Stimulated activated CD4-positive, alpha-beta T cell treated with anti-CD3 and anti-CD28 coated beads, Interleukin-15, amount 100 ng/mL, for 1 hour (primary cell): ENCODE data around the gene CDK15.

Experiments used
- DNase-seq, 2 donors: peaks; one replicate each; pipeline ENCODE4 v3.0.0-alpha.2; 2020; ENCODE audit warnings: low read depth in 1 of 2, low spot score in 1 of 2

CDK15 gene

DNA sequence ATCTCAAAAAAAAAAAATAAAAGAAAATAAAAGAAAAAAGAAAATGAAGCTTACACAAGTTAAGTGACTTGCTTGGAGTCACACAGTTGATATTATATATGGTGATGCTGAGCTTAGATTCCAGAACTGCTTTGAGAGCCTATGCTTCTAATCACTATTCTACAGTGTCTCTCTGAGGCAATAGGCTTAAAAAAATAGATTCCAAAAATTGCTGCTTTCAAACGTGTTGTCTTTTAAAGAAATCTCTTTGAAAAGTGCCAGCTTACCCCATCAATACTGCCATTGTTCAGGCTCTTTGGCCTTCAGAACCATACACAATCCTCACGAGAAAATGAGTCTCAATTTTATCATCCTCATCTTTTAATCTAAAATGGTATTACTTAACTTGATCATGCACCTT lies 102.6 kb downstream of the CDK15 start:
- DNase-seq, result no peak

DNA sequence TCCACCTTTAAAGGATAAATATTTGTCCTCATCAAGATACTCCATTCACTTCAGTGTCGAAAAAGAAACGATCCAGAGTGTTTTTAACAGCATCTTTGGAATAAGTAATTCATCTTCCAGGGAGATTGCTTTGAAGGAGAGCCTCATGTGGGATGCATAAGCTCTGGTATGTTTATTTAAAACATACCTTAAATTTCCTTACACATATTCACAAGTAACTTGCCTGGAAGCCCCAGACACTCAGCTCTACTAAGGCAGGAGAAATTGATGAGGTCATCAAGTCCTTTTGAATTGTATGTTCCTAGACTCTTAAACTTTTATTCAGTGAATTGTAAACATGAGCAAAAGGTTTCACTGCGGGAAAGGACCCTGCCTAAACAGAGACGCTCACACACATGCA lies 103.0 kb downstream of the CDK15 start:
- DNase-seq, result no peak

DNA sequence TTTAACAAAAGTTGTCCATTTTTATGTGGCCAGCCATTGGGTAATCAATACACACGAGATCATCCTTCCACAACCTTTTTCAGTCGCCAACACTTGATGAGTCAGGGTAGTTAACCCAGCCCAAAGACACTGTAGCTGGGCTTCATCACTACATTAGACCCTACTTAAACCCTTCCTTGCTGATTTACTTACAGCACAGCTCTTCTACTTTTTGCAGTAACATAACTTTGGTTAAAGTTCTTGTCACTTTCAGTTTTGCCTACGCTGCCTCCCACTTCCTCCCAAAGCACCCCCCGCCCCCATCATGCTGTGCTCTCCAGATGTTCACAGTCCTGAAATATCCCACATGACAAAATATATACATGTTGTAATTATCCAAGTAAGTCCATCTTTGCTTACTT lies 103.6 kb downstream of the CDK15 start:
- DNase-seq, result no peak

DNA sequence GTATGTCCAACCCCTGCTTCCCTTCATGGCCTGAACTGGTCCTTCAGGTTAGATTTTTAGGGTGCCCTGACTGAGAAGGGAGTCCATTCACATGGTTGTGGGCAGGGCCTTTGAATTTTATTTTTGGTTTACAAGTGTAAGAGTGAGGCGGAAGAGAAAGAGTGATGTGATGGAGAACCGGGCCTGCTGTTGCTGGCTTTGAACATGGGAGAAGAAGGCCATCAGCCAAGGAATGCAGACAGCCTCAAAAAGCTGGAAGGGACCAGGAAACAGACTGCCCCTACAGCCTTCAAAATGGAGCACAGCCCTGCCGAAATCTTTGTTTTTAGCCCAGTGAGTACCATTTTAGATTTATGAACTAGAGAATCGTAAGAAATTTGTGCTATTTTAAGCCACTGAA lies 105.0 kb downstream of the CDK15 start:
- DNase-seq, result no peak

DNA sequence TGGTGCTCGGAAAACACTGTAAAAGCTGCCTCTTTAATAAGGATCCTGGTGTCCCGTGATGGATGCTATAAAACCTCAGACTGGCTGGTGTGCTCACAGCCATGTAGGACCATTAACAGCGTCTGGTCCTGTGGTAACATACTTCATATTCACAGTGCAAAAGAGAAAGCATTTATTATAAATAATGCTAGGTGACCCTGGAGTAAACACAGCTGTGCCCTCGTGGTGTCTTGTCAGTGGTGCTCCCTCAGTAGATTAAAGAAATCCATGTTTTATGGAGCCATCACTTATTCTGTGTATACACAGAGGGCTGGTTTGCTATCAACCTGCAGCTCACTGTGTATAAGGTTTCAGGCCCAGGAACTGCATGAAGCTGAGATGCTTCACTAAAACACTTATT lies 106.9 kb downstream of the CDK15 start:
- DNase-seq, result no peak

DNA sequence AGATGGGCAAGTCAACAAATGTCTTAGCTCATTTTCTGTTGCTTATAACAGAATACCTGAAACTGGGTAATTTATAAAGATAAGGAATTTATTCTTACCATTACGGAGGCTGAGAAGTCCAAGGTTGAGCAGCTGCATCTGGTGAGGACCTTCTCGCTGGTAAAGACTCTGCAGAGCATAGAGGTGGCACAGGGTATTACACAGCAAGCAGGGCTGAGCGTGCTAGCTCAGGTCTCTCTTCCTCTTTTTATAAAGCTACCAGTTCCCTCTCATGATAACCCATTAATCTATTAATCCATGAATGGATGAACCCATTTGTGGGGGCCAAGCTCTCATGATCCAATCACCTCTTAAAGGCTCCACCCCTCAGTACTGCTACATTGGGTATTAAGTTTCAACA lies 109.1 kb downstream of the CDK15 start:
- DNase-seq, result no peak

DNA sequence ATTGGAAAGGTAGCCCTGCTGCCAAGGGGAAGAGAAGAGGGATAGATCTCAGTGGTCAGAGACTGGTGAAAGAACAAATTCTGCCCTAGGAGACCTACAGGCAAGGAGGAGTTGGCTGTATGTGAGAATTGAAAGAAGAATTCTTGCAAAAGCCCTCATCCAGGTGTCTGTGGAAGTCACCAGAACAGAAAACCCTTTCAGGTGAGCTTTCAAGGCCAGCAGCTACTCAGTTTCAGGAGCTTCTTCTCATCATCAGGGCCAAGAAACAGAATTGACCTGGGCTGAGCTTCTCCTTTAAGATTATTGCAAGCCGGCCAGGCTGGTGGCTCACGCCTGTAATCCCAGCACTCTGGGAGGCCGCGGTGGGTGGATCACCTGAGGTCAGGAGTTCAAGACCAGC lies 110.2 kb downstream of the CDK15 start:
- no peak for DNase-seq

DNA sequence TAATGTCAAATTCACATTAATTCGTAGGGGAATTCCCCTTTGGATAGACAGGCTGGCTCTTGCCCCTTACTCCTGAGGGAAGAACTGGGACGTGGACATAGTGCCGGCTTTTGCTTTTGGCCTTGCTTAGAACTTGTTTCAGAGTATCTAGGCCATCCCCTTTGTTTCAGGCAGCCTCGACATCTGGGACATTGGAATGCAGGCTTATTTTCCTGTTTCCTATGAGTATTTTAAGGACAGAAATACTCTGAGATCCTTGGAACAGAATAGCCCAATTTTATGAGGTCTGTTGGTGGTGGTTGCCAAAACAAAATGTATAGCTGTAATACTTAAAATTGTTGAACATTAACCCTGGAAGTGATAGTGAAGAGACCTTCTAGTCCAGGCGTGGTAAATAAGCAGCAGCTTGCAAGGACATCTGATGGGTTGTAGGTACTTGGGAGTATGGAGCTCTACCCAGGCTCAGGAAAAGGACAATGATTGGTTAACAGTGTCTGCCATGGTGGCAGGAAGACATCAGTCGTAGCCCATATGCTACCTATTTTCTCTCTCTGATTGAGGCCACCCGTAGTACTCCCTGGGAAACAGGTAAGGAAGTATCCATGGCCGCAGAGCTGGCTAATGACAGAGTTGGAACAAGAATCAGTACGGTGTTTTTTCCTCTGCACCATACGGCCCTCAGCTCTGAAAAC lies 112.4 kb downstream of the CDK15 start:
- DNase-seq, result no peak

DNA sequence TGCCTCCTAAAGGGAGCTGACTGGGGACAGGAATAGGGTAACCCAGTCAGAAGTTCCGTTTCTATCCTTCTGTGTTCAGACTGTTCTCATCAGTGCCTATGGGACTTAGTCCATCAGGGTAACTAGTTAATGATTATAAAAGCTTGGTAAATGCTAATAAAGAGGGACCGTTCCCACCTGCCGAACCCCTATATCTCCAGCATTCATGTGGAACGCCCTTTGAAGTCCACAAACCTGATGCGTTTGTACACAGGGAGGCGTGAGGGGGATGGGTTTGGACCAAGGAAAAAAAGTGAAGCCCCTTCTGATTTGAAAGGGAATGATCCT lies 112.9 kb downstream of the CDK15 start:
- no peak for DNase-seq

DNA sequence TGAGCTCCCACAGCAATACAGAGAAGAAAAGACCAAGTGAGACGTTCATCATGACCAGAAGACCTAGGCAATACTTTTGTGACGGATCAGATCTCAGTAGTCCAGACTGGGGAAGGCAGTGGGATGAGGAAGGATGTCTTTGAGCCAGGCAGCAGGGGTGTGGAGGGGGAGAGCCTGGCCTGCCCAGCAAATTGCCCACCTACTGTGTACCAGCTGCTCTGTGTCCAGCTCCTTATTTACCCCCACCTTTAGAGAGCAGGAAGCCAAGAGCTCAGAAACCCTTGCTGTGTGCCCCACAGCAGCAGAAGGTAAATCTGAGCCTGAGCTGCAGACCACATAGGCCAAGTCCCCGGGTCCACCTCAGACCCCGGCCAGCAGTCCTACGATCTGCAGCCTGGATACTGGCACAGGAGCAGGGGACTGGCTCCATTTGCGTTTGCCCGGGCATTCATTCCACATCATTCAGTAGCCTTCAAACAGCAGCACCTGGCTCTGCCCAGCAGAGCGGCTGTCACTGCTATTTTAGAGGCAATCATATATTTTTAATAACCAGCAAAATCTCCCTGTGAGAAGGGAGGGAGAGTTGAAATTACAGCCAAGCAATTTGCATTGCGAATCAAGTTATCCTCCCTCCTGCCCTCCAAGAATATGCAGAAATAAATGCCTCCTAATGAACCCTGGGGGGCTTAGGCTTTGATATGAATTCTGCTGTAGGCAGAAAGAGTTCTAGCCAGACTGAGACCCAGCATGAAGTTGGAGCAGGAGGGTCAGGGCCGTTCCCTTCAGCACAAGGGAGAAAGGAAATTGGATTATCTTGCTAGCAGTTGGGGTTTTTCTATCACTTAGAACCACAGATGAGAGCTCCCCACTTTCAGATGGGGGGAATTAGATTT lies 117.3 kb downstream of the CDK15 start:
- no peak for DNase-seq

DNA sequence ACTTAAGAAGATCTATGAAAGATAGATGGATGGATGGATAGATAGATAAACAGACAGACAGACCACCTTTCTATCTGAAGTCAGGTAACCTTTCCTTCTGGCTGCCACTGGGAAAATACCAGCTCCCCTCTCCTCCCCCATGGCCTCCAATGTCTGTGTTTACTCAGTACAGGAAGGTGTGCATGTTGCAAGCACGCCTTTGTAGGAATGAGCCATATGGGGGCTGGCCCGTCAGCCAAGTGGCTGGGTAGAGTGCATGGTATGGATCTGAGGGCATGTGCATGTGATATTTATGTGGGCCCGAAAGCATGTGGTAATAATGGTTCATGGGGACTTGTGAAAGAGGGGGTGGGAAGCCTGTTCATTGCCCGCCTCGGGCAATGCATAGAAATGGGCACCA lies 118.1 kb downstream of the CDK15 start:
- DNase-seq, result no peak

DNA sequence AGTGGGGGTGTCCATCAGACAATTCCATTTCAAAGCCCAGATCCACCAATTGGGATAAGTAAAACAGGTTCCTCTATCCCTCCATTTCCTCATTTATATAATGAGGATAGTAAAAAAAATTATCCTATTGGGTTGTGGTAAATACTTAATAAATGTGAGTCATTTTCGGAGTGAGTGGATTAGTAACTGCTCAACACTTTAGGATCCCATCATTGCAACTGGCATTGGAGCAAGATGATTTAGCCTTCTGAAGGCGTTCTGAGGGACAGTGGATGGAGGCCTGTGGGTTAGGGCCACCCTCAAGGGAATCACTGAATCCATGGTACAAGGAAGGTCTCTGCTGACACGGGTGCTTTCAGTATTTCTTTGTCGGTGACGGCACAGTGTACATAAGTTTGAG lies 118.7 kb downstream of the CDK15 start:
- no peak for DNase-seq

DNA sequence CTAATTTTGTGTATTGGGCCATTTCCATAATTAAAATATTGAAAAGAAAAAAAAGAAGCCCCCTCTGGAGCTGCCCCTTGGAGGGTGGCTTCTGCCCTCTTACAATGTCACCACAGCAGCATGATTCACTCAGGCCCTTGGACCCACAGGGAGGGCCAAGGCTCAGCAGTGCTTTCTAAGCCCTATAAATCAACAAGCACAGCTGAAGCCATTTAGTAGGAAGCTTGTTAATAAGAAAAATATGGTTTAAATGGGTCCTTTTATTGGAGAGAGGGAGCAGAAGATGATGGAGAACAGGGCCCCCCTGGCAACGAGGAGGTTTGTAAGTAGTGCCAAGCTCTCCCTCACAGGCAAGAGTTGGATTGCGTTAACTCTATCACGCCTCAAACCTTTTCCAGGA lies 119.7 kb downstream of the CDK15 start:
- no peak for DNase-seq

DNA sequence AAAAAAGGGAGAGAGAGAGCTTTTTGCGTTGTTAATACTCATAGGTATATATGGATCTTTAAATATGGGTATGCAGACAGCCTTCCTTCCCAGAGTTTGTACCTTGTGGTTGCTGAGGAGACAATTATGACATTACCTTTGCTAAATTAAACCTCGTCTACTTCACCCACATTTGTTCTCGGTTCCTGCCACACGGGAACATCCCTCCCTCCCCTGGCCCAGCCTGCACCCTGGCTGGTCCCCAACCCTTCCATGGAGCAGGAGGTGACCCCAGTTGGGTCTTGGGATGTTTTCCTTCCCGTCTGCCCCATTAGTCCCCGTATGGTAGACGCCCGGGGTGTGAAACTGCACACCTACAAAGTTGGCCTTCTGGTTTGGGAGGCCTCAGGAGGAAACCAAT lies 122.0 kb downstream of the CDK15 start:
- DNase-seq, result no peak

DNA sequence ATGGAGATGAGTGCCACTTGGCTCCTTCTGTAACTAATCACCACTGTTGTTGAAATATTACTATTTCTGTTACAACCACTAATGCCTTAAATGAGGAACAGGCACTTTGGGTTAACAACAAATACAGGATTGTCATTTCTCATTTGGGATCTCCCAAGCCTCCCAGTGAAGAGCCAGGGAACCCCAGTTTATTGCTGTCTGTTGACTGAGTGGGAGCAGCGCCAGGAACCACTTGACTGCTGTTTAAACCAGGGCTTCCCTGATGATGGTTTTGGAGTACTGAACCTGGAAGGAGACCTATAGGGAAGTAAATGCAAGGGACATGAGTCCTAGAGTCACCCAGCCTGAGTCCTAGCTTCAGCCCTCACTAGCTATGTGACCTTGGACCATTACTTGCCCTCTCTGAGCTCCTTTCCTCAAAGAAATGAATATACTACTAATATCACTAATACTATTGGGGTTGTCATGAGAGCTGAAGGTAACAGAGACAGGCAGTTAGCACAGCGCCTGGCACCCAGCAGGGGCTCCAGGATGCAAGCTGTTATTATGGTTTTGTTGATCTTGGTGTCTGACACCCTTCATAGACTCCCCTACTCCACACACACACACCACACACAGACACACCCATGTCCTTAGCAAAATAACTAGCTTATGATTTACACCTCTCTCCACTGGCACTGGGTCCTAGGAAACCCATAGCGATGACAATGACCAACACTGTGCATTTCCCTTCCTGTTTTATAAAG lies 123.1 kb downstream of the CDK15 start:
- no peak for DNase-seq

DNA sequence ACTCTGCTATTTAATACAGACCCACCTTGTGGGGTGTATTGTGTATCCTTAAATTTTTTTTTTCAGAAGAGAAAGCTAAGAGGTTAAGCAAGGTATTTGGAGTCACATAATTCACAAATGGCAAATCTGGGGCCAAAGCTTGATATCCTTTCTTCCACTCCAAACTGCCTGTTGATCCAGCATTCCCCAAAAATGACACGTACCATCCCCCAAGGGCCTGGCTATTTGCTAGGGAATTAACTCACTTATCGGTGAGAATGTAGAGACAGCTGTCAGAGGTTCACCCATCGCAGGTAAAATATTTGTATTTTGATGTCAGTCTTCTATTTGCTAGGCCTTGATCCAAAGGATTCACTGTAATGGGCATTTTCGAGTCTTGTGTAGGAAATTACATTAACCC lies 123.7 kb downstream of the CDK15 start:
- DNase-seq, result no peak

DNA sequence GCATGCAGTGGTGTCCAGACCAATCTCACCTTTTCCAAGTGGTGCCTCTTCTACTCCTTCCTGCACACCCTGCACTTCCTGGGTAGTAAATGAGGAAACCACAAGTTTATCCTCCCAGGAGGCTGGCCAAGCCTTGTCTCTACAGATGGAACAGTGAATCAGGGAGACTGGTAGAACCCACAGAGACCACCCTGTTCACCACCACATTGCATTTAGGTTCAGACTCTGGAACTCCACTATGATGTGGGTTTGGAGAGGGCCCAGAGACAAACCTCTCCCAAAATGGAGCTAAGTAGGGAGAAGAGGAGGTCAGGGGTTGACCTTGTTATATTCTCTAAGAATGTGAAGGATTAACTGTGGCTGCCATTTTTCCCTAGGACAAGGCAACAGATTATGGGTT lies 124.5 kb downstream of the CDK15 start:
- DNase-seq, result no peak

DNA sequence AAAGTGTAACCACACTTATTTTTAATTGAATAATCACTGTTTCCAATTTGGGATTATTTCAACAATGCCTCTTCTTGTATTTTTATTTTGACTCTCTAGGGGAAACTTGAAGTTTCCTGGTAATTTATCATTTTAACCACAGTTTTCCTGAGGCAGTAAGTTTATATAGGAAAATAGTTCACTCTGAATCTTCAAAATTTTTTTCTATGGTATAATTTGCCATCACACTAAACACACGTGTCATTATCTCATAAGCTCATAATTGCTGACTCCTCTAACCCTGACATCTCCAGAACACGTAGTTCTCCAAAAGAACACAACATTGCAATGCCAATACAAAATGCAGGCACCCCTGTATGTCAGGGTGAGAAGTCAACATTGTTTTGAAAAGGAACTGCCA lies 125.1 kb downstream of the CDK15 start:
- no peak for DNase-seq

DNA sequence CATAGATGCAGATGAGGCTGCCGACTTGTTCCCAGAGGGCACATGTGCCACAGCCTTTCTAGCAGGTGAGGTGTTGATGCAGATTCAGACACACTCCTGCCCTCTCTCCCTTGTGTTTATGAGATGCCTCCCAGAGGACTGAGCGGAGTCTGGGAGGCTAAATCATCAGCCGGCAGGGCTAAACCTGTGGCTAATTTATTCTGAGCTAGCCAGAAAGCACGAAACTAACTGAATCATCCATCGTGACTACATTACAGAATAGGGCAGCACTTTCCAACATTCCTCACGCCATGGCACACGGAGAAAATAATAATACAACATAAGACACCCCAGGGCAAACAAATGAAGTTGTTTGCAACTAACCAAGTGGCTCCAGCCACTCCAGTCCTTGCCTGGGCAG lies 125.6 kb downstream of the CDK15 start:
- DNase-seq, result no peak

DNA sequence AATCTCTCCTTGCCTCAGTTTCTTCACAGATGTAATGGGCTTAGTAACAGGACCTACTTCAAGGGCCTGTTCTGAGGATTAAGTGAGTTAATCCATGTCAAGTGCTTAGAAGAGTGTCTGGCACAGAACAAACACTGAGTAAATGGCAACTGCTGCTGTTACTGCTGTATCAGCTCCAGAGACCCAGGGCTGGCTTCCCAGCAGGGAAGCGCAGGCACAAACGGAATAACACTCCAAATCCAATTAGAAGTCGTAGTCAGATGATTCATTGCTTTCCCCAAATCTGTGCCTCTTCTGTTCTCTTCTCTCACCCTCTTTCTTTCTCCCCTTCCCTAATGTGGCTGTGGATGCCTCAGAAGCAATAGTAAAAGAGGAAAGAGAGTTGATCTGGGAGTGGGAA lies 126.2 kb downstream of the CDK15 start:
- no peak for DNase-seq

DNA sequence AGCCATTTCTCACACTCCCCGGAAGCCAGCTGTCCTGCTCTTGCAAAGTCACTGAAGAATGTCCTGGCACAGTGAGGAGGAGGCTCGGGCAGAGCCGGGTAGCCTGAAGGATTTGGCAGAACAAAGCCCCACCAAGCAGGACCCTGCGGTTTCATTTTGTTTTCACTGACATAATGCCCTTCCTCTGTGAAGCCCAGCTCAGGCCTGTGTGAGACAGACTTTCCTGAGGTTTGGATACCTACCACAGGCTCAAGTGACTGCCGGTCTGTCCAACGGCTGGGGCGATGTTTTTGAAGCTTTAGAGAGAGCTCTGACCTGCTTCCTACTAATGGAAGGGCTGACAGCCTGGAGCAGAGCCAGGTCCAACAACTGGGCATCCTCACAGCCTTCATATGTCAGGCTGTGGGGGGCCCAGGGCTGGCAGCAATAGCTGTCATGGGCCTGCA lies 127.5 kb downstream of the CDK15 start:
- DNase-seq, result no peak

DNA sequence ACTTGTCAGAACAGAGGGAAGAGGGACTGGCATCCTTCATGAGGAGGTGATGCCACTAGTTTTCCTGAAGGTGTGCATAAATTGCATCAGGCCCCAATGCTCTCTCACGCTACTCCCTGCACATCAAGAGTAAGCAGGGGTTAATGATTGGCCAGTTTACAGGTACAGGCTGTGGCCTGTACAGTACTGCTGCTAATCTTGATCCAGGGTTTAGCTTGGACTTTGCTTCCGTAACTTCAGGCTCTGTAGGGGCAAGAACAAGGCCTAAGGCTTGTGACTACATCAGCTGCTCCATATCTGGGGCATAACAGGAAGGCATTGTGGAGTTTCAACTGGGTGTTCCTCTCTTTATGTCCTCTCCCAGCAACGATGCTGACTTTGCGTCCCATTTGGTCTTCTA lies 130.5 kb downstream of the CDK15 start:
- no peak for DNase-seq
